Left ventricle myocardium inferior (tissue), 1 donor: Measurements from ENCODE around the gene DGCR2. TPM values are rescaled to one million over a fixed set of nuclear protein-coding genes. Genes with fewer than 3 reads are reported as not detected.

Experiments used
- DNase-seq: peaks from one replicate; pipeline ENCODE4 v3.0.0-alpha.2; 2020
- H3K27ac ChIP-seq: fragments of 200-600 bp; replicated peaks from 2 replicates; pipeline ENCODE4 v1.8.0; 2021
- H3K27me3 ChIP-seq: fragments of 200-600 bp; 2 replicates; pipeline ENCODE4 v1.8.0; 2021; ENCODE audit warnings: low read depth
- H3K36me3 ChIP-seq: fragments of 200-600 bp; 2 replicates; pipeline ENCODE4 v1.8.0; 2021
- H3K4me1 ChIP-seq: fragments of 200-600 bp; 2 replicates; pipeline ENCODE4 v1.8.0; 2021
- H3K4me3 ChIP-seq: fragments of 200-600 bp; 2 replicates; pipeline ENCODE4 v1.8.0; 2021; ENCODE audit warnings: mild to moderate bottlenecking, moderate library complexity
- H3K9me3 ChIP-seq: fragments of 200-600 bp; replicated peaks from 2 replicates; pipeline ENCODE4 v1.8.0; 2021
- CTCF ChIP-seq: fragments of 200-600 bp; IDR thresholded peaks from 2 replicates; pipeline ENCODE4 v1.8.0; 2021; ENCODE audit warnings: antibody characterized with exemption, mild to moderate bottlenecking, borderline replicate concordance
- intact Hi-C: fragments of 100-400 bp; cut with micrococcal nuclease; formaldehyde crosslinking; loops from one replicate; pipeline ENCODE4 v1.11.0; 2022
- total RNA-seq: library from RNA; stranded (reverse); fragmentation: NEBNext Ultra II Directional; extraction: Animal tissue kit (Norgen Biotek cat#: 25700); gene quantifications from one replicate; pipeline ENCODE4 v1.2.1, GENCODE V29; 2021
- donor health status: DM: no; HTN: yes; CAD: no; lungs with severe emphysema.

Gene DGCR2
- total RNA-seq, 1 donor from 2014 or later: 33.0 TPM

GRCh38 chr22:19131685-19132015 lies 9.4 kb upstream of the DGCR2 start:
- DNase-seq: no peak
- Histone ChIP-seq H3K36me3 (peaks cover 42% of the 10 kb centered on the region), H3K9me3 (no peaks in the 10 kb centered on the region), H3K27me3 (no peaks in the 10 kb centered on the region), H3K4me3 (no peak overlapping the region), H3K4me1 (no peaks in the 10 kb centered on the region), H3K27ac (no peak overlapping the region)
- no peak for TF ChIP-seq CTCF
- intact Hi-C loops: no loop called here

GRCh38 chr22:19130959-19131684 lies 8.9 kb upstream of the DGCR2 start, which contains the start of gene TSSK2:
TSS of gene TSSK2 (plus strand) at chr22:19131308. CDS start at chr22:19131400, 92 bp downstream.
- DNase-seq: no peak
- Histone ChIP-seq H3K36me3 (peaks cover 37% of the 10 kb centered on the region), H3K9me3 (no peaks in the 10 kb centered on the region), H3K27ac (no peak within 1 kb of the TSS), H3K27me3 (no peaks in the 10 kb centered on the region), H3K4me1 (no peaks in the 10 kb centered on the region), H3K4me3 (no peak within 1 kb of the TSS)
- intact Hi-C loops: no loop called here
- TF ChIP-seq CTCF: no peak

GRCh38 chr22:19129871-19130270 lies 7.7 kb upstream of the DGCR2 start:
- no peaks in the 10 kb centered on the region for H3K27me3 ChIP-seq
- no peak for DNase-seq
- TF ChIP-seq CTCF: no peak
- no peaks in the 10 kb centered on the region for H3K9me3 ChIP-seq
- H3K4me1 ChIP-seq: no peaks in the 10 kb centered on the region
- no peak overlapping the region for H3K4me3 ChIP-seq
- intact Hi-C loops: no loop called here
- H3K36me3 ChIP-seq: peaks cover 26% of the 10 kb centered on the region
- no peak overlapping the region for H3K27ac ChIP-seq

- DNase-seq: no peak
- Histone ChIP-seq H3K4me1 (no peaks in the 10 kb centered on the region), H3K27ac (no peak overlapping the region), H3K27me3 (no peaks in the 10 kb centered on the region), H3K36me3 (peaks cover 18% of the 10 kb centered on the region), H3K4me3 (no peak overlapping the region), H3K9me3 (no peaks in the 10 kb centered on the region)
- intact Hi-C loops: no loop called here
- no peak for TF ChIP-seq CTCF
Measured at GRCh38 chr22:19128946-19129727, 6.9 kb upstream of the DGCR2 start.

- Histone ChIP-seq H3K27me3 (no peaks in the 10 kb centered on the region), H3K9me3 (no peaks in the 10 kb centered on the region), H3K36me3 (peaks cover 7% of the 10 kb centered on the region), H3K4me1 (peaks cover 2% of the 10 kb centered on the region), H3K4me3 (no peak overlapping the region), H3K27ac (no peak overlapping the region)
- TF ChIP-seq CTCF: no peak
- DNase-seq: no peak
- intact Hi-C loops: no loop called here
Measured at GRCh38 chr22:19128009-19128401, 5.8 kb upstream of the DGCR2 start.
